Renal cortex interstitium (tissue), 11 donors: Measurements from ENCODE around the gene RPL36. TPM values are rescaled to one million over a fixed set of nuclear protein-coding genes. Genes with fewer than 3 reads are reported as not detected.
"Not testable (repeated sequence)": the region's sequence is repeated elsewhere in the genome, so short reads cannot be mapped to it uniquely, and the experiment has no call there.

ENCODE experiments used
- DNase-seq, 11 donors: peaks; one replicate each; pipeline ENCODE4 v3.0.0-alpha.2; 2013; ENCODE audit warnings: low read depth in 9 of 11, low spot score in 4 of 11; ENCODE audit errors: extremely low read depth in 1 of 11
- polyA plus RNA-seq, 3 donors: library from polyadenylated mRNA; unstranded; fragments of 120-200 nt; gene quantifications; one replicate each; pipeline ENCODE4 v1.2.1, GENCODE V29; 2013; ENCODE audit not compliant: insufficient read length in 3 of 3

RPL36 gene
- polyA plus RNA-seq, 3 donors, result 596 to 1,019 (median 781) TPM

- DNase-seq, result no peak
Measured at GRCh38 chr19:5717215-5717935, 27.3 kb downstream of the RPL36 start.

- no peak for DNase-seq
Measured at GRCh38 chr19:5718037-5718578, 28.0 kb downstream of the RPL36 start.

GRCh38 chr19:5718579-5719273 is 28.6 kb downstream of the RPL36 start:
- DNase-seq, result no peak

- DNase-seq, result peak in 1 of 11 donors; percentile 5
Measured at GRCh38 chr19:5719274-5719960, 29.3 kb downstream of the RPL36 start.

GRCh38 chr19:5719961-5720790 is 30.1 kb downstream of the RPL36 start, which contains the start of the genes CATSPERD and LONP1:
Gene CATSPERD (plus strand): TSS chr19:5720637. CDS start chr19:5720738, 101 bp downstream.
Gene LONP1 (minus strand): TSS chr19:5720146. CDS start chr19:5720132, 14 bp downstream.
- DNase-seq, result peak; percentile 98 to 99 (median 99)

GRCh38 chr19:5727453-5728050 is 37.5 kb downstream of the RPL36 start:
- no peak for DNase-seq

- not testable (repeated sequence) for DNase-seq
Measured at GRCh38 chr19:5733172-5733571, 43.1 kb downstream of the RPL36 start.

- DNase-seq, result no peak
Measured at GRCh38 chr19:5738423-5738822, 48.3 kb downstream of the RPL36 start.

Other genes starting within 250 kb of the RPL36 start
- gene ZNRF4, start 234.9 kb upstream of the RPL36 start, polyA plus RNA-seq, result not detected
- gene TINCR, start 122.3 kb upstream of the RPL36 start, polyA plus RNA-seq, result 1 to 10 TPM in 1 of 3 donors, under 1 TPM in 2; 0.49 to 1.0 (median 0.65) TPM
- gene SAFB2, start 67.5 kb upstream of the RPL36 start, polyA plus RNA-seq, result 100 to 1,000 TPM in 1 of 3 donors, 10 to 100 TPM in 2; 77.7 to 108 (median 84.4) TPM
- 100 to 1,000 TPM; 152 to 176 (median 154) TPM for gene SAFB, start 67.2 kb upstream of the RPL36 start, polyA plus RNA-seq
- 10 to 100 TPM; 26.1 to 53.3 (median 45.5) TPM for gene MICOS13, start 9.8 kb upstream of the RPL36 start, polyA plus RNA-seq
- 10 to 100 TPM in 2 of 3 donors, 1 to 10 TPM in 1; 8.2 to 14.0 (median 12.0) TPM for gene HSD11B1L, start 9.3 kb upstream of the RPL36 start, polyA plus RNA-seq
- gene LONP1, start 29.9 kb downstream of the RPL36 start, polyA plus RNA-seq, result 10 to 100 TPM; 44.3 to 75.0 (median 68.9) TPM
- gene CATSPERD, start 30.3 kb downstream of the RPL36 start, polyA plus RNA-seq, result not detected
- 1 to 10 TPM; 2.4 to 5.0 (median 2.5) TPM for gene PRR22, start 94.5 kb downstream of the RPL36 start, polyA plus RNA-seq
- 10 to 100 TPM; 21.2 to 35.0 (median 31.2) TPM for gene DUS3L, start 100.9 kb downstream of the RPL36 start, polyA plus RNA-seq
- gene NRTN, start 114.8 kb downstream of the RPL36 start, polyA plus RNA-seq, result 1 to 10 TPM; 2.3 to 3.8 (median 3.6) TPM
- 10 to 100 TPM; 10.4 to 20.7 (median 14.1) TPM for gene FUT6, start 149.4 kb downstream of the RPL36 start, polyA plus RNA-seq
- 1 to 10 TPM in 1 of 3 donors, under 1 TPM in 2; 0.40 to 1.9 (median 0.89) TPM for gene FUT3, start 161.2 kb downstream of the RPL36 start, polyA plus RNA-seq
- gene FUT5, start 180.2 kb downstream of the RPL36 start, polyA plus RNA-seq, result under 1 TPM in 2 of 3 donors, not detected in 1; 0.06 to 0.17 TPM
- gene NDUFA11, start 213.5 kb downstream of the RPL36 start, polyA plus RNA-seq, result 100 to 1,000 TPM; 130 to 197 (median 179) TPM
- 10 to 100 TPM in 1 of 3 donors, 1 to 10 TPM in 2; 5.7 to 10.9 (median 5.9) TPM for gene VMAC, start 214.6 kb downstream of the RPL36 start, polyA plus RNA-seq
- 10 to 100 TPM; 16.6 to 43.9 (median 29.6) TPM for gene CAPS, start 224.0 kb downstream of the RPL36 start, polyA plus RNA-seq